Activated CD4-positive, alpha-beta T cell treated with anti-CD3 and anti-CD28 coated beads, Interleukin-10, Interleukin-2, amounts not matched to agents 100 ng/mL and 50 ng/mL, durations not matched to agents 16 hours and 8 hours (primary cell): ENCODE results near the gene ABCG1.
A peak's percentile ranks its signal among the peaks of the same experiment; 100 is the strongest.
"Not testable (repeated sequence)": the region's sequence is repeated elsewhere in the genome, so short reads cannot be mapped to it uniquely, and the experiment has no call there.

ENCODE experiments used
- DNase-seq: peaks from one replicate; pipeline ENCODE4 v3.0.0-alpha.2; 2020

ABCG1 gene

DNA sequence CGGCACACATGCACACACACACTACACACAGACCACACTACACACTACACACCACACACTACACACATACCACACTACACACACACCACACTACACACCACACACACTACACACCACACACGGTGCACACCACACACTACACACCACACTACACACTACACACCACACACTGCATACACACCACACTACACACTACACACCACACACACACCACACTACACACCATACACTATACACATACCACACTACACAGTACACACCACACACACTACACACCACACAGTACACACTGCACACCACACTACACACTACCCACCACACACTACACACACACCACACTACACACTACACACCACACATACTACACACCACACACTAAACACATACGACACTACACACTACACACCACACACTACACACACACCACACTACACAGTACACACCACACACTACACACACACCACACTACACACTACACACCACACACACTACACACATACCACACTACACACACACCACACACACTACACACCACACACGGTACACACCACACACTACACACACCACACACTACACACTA lies 73.7 kb downstream of the ABCG1 start:
- not testable (repeated sequence) for DNase-seq

DNA sequence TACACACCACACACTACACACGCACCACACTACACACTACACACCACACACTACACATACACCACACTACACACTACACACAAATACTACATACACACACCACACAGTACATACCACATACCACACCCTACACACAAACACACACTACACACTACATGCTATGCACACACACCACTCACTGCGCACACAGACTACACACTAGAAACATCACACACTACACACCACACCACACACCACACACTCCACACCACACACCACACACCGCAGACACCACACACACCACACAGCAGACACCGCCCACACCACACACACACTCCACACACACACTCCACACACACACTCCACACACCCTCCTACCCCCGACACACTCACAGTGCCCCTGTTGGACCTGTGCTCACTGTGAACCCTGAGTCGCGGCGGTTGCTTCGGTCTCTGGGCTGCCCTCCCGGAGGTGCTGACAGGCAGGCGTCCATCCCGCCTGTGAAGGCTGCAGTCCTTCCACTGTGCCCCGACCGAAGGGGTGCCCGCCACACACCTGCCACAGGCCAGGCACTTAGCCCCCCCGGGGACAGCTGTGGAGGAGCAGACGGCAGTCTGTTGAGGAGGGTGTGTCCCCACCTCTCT lies 74.8 kb downstream of the ABCG1 start:
- no peak for DNase-seq

DNA sequence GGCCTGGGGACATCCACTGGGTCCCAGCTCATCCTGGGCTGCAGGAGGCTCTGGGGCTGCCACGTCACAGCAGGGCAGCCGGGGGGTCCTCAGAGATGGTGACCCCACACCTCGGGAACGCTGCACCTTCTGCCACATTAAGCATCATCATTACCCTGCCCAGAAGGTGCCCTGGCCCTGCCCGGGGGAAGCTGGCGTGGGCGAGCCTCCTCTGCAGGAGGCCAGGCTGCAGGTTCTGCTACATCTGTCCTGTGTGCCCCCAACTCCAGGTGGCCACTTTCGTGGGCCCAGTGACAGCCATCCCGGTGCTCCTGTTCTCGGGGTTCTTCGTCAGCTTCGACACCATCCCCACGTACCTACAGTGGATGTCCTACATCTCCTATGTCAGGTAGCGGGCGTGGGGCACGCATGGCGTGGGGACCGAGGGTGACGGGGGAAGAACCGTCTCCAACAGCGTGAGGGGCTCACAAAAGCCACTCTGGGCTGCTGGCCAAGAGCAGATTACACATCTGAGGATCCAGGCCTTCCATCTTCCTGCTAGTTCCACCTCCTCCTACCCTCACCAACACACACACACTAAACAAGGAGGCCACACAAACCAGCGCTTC lies 75.4 kb downstream of the ABCG1 start:
- no peak for DNase-seq

DNA sequence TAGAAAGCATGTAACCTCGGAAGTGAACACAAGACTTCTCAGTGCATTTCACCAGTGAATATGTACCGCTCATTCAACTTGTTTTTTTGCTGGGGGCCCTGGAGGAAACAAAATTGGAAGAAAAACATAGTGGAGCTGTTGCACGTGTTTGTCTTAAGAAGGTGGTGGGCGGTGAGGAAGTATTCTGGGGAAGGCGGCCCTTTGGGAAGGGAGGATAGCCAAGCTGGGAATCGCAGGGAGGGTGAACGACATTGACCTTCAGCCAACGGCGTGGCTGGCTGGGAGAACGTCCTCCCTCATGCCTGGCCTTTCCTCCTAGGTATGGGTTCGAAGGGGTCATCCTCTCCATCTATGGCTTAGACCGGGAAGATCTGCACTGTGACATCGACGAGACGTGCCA lies 76.9 kb downstream of the ABCG1 start:
- no peak for DNase-seq

DNA sequence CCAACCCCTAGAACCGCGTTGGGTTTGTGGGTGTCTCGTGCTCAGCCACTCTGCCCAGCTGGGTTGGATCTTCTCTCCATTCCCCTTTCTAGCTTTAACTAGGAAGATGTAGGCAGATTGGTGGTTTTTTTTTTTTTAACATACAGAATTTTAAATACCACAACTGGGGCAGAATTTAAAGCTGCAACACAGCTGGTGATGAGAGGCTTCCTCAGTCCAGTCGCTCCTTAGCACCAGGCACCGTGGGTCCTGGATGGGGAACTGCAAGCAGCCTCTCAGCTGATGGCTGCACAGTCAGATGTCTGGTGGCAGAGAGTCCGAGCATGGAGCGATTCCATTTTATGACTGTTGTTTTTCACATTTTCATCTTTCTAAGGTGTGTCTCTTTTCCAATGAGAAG lies 77.6 kb downstream of the ABCG1 start:
- DNase-seq, result no peak

DNA sequence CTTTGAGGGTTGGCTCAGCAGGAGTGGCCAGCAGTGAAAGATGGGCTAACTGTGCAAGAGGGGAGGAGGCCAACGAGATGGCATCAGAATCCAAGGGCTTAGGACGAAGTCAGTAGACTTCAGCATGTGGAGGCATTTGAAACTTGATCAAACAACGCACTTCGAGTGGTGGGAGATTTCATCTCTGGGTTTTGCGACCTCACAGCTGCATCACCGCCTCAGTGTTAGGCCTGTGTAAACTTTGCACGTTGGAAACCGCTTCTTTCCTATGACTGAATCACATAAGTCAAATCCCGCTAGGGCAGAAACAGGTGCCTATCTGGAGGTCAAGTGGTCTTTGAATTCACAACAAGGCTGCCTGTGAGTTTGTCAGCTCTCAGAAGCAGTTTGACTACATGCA lies 78.4 kb downstream of the ABCG1 start:
- DNase-seq, result no peak

DNA sequence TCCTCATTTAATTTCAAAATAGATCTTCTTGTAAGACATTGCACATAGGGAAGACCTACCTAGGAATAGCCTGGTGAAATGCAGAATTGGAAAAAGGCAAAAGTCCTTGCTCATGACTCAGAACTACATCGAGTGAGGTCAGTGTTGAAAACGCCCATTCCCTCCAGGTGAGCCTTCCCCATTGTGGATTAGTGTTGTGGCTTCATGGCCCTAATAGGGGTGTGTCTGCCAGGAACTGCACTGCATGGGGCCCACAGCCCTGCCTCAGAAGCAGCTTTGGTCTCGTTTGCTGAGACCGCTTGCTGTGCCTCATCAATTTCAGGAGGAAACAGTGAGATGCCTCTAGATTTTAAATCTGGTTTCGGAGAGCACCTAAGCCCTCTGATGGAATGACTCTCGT lies 79.3 kb downstream of the ABCG1 start:
- no peak for DNase-seq

DNA sequence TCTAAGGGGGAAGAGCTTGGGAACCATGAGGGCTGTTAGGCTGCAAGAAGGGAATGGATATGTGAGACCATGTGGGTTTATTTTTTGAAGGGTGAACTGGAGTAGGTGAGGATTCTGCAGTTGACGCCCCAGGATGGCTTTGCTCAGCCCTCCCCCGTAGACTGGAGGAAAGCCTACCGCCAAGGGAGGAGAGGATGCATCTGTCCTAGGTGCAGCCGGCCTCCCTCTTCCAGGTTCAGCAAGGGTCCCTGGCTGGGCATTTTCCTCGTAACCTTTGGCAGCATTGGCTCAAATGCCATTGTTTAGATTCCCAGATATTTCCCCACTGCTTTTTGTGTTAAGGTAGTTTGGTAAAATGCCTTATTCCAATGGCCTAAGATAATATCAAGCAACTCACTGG lies 79.7 kb downstream of the ABCG1 start:
- no peak for DNase-seq

DNA sequence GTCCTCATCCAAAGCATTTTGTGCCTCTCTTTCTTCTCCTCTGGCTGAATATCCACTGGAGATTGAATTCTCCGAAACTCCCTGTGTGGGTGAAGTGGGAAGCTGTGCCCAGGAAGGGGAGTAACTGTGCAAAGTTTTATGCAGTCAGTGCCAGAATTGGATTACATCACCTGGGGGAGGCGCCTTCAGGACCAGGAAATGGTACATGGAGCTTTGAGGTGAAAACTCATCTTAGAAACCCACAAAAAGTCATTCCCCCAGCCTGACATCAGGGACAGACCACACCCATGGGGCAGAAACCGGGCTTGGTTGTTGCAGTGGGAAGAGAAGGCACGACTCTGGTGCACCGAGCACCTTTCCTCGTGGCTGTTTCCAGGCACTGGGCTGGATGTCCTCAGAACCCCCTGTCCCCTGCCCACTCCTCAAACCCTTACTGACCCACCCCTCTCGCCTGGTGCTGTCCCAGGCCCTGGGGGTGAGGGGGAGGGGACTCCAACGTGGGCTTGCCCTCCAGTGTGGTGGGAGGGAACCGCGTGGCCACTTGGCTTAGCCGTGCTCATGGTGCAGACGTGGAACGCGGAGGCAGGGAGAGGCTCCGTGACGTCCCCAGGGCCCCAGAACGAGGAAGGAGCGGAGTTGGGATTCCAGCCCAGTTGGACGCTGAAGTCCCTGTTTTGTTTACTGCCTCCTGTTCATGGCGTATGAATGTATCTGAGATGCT lies 80.5 kb downstream of the ABCG1 start:
- peak; percentile 56 for DNase-seq

DNA sequence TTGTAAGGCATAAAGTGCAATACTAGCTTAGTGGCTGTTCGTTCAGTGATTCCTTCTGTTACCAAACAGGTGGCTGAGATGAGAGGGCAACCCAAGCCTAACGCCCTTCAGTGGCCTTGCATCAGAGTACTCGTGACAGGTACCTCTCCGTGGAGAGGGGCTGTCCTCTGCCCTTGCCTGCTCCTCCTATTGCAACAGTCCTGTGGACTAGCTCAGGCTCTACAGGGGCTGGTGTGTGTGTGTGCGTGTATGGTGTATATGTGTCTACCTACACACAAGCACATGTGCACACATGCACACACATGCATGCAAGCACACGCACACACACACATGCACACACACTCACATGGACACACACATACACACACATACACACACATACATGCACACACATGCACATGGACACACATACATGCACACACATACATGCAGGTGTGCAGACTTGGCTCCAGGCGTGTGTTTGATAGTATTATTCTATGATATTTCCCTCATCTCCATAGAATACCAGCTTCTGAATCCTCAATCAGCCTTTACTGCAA lies 81.2 kb downstream of the ABCG1 start:
- DNase-seq, result no peak

DNA sequence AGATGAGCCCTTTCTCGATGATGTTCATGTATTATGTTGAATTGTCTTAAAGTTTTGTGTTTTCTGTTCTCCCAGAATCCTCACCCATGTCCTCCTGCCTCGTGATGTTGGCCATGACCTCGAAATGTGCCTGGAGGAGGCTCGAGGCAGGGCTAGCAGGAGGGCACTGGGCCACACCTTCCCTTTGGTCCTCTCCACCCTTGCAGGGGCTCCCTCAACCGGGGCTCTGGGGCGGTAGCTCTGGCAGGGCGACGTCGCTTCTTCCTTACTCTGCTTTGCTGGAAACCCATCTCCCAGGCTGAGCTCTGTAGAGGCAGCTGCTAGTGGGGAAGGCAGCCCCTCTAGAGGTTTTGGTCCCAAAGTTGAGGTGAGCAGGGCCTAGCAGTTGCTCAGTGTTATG lies 82.0 kb downstream of the ABCG1 start:
- no peak for DNase-seq

DNA sequence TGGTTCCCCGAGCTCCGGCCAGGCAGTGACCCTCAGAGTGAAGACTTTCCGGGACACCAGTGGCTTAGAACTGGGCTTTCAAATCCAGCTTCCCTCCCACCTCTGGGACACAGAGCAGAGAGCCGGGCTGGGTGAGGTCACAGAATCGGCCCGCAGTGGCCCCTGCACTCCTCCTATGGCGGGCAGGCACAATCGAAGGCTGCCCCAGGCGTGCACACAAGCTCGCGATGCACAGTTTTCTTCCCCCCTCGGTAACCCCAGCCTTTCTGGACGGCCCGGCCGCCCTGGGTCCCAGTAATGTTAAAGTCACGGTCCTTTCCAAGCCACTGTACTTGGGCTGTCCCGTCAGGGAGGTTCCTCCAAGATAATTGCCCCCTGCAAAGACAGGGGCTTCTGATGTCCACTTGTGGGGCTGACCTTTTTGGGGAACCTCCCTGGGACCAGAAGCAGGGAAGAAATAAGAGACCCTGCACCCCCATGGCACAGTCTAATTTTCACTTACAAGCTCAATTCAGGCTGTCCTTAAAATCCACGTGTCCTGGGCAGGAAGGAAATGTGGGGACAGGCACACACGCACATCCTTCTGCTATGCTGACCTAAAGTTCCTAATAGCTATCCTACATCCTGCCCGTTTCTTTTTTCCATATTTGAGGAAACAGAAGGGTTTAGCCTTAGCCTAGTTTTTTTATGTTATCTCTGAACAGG lies 82.6 kb downstream of the ABCG1 start:
- no peak for DNase-seq

DNA sequence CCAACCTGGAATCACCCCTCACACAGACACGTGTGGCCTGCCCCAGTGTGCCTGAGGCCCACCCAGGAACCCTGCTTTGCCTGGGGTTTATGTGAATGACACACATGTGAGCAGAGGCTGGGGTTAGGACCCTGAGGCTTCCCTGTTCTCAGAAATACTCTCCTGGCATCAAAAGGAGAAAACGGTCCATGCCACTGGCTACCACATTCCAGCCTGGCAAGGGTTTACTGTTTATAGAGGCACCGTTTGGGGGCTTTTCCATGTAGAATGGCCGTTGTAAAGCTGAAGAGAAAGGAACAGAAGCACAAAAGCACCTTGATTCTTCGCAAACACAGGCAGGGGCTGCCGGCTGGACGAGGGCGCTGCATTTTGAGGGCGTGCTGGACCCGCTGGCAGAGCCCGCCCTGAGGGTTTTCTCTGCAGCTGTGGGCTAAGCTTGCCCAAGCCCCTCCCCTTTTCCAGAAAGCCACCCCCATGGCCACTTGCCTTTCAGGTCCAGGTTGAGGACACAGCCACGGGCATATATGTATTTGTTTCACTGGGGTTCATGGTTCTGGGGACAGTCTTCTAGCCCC lies 83.2 kb downstream of the ABCG1 start:
- DNase-seq, result no peak

DNA sequence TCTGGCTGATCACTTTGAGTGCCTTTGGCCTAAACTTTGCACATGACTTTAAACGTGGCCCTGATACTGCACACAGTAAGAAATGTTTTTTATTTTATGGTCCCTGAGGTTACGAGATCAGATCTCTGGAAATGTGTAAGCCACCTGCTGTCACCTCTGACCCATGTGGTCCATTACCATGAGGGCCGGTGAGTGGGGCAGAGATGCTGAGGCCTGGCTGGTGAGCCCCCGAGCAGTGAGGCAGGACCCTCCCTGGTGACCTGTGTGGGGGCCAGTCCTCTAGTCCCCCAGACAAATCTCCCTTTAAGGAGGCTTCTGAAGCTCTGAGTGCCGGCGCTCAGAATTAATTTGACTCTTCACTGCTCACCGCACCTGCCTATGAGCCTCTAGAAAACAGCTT lies 83.9 kb downstream of the ABCG1 start:
- no peak for DNase-seq

DNA sequence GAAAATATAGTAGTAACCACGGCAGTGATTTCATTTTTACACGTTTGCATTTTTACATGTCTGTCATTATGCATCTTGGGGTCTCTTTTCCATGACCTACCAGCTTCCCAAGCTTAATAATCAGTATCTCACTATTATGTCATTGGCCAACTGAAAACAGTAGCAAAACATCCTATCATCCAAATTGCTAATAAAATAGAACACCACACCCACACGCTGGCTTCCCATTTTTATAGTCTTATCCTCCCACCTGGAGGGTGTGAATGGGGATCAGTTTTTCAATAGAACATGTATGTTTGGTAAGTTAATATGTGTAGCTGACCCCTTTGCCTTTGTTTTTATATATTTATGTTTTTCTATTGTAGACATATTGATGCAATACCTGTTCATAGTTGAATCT lies 84.5 kb downstream of the ABCG1 start:
- no peak for DNase-seq

DNA sequence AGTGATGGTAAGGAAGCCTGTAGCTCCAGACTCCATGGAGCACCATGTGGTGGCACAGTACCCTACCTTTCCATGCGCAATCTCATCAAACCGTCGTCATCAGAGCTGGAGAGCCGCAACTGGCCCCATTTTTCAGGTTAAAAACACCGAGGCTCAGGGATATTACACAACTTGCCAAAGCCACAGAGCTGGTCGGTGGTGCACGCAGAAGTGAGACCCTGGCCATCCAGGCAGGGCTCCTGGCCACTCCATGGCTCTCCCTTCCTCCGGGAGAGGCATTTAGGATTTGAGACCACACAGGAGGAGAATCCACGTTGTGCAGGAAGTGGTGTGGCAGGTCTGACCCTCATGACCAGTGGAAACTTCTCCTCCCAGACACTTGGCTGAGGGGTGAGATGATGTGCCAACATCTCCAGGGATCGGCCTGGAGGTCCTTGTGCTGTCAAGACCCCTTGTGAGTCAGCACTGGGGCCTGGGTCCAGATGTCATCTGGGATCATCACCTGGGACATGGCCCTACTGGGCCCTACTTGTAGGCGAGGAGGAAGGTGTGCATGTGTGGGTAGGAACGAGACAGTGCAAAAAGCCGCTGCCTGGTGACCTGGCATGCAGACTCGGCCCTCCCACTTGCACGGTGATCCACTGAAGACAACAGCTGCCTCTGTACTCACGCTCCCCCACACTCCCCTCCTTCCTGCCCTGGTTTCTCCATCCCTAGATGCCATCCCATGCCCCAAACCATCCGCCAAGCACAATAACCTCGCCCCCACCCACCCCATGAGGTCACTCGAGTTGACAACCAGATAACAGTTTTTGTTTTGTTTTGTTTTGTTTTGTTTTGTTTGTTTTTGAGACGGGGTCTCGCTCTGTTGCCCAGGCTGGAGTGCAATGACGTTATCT lies 85.9 kb downstream of the ABCG1 start:
- DNase-seq, result no peak

DNA sequence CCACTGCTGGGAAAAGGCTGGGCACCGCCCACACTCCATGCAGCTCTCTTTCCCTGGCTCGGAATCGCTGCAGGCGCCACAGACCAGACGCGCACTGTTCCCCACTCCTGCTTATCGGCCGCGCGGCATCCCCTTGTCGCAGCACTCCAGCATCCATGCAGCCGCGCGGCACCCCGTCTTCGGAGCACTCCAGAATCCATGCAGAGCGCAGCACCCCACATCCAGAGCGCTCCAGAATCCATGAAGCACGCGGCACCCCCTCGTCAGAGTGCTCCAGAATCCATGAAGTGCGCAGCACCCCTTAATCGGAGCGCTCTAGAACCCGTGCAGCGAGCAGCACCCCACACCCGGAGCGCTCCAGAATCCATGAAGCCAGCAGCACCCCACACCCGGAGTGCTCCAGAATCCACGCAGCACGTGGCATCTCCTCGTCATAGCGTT lies 86.8 kb downstream of the ABCG1 start:
- DNase-seq, result no peak

DNA sequence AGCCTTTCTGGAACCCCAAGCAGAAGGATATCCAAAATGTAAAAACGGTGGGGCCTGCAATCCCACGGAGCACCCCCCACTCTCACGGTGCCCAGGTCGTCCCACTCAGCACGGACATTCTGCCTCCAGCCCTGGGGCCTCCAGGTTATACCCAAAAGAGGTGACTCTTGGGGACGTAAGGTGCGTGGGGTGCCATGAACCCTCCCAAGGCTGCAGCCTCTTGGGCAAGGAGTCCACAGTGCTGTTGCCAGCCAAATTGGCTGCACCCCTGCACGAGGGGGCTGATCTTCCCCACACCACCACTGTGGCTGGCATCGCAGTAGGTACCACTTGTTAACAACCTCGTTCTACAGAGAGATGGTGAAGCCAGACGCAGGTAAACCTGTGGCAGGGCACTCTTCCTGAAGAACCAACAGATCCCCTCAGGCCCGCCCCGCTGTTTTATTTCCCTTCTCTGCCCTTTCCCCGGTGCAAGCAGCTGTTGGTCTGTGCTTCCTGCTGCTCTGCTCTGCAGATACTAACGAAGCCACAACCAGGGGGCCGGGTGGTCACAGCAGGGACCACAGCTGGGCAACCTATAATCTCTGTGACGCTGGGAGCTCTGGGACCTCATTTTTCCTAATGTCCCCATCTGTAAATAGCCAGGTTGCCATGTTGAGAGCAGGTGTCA lies 87.6 kb downstream of the ABCG1 start:
- DNase-seq, result no peak

DNA sequence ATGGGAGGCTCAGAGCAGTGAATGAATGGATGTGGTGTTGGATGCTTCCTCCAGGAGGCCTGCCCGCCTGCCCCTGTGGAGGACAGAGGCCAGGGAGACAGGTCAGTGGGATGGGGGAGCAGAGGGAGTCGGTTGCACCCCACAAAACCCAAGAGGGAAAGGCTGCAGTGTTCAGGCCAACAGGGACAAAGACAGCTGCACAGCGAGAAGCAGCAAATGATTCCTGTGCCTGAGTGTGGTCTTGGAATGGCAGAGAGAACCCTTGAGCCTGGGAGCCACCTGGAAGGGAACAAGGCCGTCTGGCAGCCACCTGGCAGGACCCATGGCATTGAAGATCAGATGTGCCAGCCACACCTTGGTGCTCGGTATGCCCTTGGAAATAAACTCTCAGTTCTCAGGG lies 88.2 kb downstream of the ABCG1 start:
- no peak for DNase-seq

DNA sequence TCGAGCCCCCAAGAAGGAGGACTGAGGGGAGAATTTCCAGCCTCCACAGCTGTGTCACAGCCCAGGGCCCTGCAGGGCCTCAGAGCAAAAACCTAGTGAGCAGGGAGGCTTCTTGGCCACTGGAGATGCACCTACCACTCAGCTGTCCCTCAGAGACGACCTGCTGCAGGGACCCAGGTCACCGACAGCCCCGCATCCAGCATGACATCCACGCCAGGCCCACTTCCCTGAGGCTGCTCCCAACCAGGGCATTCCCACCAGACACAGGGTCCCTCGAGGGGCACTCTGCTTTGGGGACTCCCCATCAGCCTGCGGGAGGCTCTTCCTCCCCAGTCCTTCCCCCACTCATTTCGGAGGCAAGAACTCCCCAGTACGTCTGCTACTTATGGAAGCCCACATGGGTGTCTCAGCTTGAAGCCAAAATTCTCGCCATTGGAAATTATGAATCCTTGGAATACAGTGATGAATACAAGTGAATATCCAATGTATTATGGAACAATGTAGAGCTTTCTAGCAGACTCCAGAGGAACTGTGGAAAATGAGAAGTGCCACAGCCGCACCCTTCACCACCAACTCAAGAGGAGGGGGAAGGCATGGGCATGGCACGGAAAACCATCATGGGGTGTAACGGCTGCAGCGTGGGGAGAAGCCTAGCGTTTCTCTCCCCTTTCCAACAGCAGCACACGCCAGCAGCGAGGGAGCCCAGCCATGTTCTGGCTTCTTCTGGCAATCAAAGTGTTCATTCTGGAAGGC lies 89.4 kb downstream of the ABCG1 start:
- no peak for DNase-seq
